ENCODE results near the gene ATP6V1F.

ATP6V1F gene

GRCh38 chr7:128841171-128841690, 21.4 kb upstream of the ATP6V1F start:
- Mint-ChIP-seq H3K27ac (no peak overlapping the region), H3K36me3 (no peaks in the 10 kb centered on the region), H3K4me3 (no peak overlapping the region), H3K4me1 (ENCODE audit: low read depth) (peaks cover 2% of the 10 kb centered on the region), H3K27me3 (no peaks in the 10 kb centered on the region), H3K9me3 (ENCODE audit: low read depth) (no peaks in the 10 kb centered on the region)

DNA sequence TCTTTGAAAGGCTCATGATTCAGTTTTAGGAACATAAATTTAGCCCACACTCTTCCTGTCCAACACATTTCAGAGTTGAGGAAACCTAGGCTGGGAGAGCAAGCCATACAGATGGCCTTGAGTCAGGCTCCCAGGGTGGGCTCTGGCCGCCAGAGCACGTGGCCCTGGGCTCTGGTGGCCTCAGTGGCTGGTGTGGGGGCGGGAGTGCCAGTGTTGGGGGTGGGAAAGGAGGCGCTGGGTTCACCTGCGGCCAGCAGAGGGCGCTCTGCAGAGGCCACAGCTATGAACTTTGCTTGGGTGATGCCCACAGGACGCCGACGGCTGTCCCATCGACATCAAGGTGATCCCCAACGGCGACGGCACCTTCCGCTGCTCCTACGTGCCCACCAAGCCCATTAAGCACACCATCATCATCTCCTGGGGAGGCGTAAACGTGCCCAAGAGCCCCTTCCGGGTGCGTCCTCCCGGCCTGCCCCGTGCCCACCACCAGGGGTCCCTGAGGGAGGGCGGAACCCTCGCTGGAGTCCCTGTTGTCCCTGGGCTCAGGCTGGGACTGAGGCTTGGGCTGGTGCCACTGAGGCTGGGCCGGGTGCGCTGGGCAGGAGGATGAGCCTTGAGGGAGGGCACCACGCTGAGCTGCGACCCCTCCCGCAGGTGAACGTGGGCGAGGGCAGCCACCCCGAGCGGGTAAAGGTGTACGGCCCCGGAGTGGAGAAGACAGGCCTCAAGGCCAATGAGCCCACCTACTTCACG, 20.6 kb upstream of the ATP6V1F start:
- no peak overlapping the region for H3K27ac Mint-ChIP-seq
- no peaks in the 10 kb centered on the region for H3K36me3 Mint-ChIP-seq
- no peaks in the 10 kb centered on the region for H3K9me3 Mint-ChIP-seq (ENCODE audit: low read depth)
- H3K4me1 Mint-ChIP-seq (ENCODE audit: low read depth): peaks cover 2% of the 10 kb centered on the region
- no peak overlapping the region for H3K4me3 Mint-ChIP-seq
- H3K27me3 Mint-ChIP-seq: no peaks in the 10 kb centered on the region

DNA sequence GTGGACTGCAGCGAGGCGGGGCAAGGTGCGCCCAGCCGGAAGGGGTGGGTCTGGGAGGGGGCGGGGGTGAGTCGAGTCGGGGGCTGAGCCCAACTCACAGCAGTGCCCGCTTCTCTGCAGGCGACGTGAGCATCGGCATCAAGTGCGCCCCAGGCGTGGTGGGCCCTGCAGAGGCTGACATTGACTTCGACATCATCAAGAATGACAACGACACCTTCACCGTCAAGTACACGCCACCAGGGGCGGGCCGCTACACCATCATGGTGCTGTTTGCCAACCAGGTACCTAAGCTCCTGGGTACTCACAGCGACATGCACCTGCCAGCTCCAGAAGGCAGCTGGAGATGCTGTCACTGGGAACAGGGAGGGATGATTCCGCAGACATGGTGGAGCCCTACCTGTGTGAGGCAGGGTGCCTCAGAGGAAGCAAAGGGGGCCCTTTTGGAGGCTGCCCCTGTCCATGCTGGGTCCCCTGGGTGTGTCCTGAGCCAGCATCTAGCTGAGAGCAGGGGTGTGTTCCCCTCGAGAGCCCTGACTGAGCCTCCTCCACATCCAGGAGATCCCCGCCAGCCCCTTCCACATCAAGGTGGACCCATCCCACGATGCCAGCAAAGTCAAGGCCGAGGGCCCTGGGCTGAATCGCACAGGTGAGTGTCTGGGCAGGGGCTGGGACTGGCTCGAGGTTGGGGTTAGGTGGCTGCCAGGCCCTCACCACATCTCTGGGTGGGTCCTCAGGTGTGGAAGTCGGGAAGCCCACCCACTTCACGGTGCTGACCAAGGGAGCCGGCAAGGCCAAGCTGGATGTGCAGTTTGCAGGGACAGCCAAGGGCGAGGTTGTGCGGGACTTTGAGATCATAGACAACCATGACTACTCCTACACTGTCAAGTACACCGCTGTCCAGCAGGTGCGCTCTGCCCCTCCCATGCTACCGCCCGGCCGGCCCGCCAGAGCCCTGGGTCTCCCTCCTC, 19.7 kb upstream of the ATP6V1F start:
- no peaks in the 10 kb centered on the region for H3K9me3 Mint-ChIP-seq (ENCODE audit: low read depth)
- no peak overlapping the region for H3K27ac Mint-ChIP-seq
- H3K4me3 Mint-ChIP-seq: no peak overlapping the region
- peaks cover 2% of the 10 kb centered on the region for H3K4me1 Mint-ChIP-seq (ENCODE audit: low read depth)
- H3K36me3 Mint-ChIP-seq: no peaks in the 10 kb centered on the region
- H3K27me3 Mint-ChIP-seq: no peaks in the 10 kb centered on the region

DNA sequence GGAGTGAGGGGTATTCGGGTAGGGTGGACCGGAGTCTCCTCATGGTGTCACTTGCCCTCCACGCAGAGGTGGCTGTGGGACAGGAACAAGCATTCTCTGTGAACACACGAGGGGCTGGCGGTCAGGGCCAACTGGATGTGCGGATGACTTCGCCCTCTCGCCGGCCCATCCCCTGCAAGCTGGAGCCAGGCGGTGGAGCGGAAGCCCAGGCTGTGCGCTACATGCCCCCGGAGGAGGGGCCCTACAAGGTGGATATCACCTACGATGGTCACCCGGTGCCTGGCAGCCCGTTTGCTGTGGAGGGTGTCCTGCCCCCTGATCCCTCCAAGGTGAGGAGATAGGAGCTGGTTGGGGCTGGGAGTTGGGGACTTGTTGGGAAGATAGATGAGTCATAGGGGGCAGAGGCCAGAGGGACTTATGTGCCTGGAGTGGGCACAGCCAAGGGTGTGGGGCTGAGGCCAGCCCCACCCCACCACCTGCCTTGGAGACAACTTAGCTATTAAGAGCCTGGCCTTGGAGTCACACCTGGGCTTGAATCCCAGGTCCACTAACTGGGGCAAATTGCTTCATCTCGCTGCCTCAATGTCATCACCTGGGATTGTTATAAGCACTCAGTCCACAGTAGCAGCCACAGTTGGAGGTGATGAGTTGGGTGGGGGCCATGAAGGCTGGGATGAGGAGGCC, 18.6 kb upstream of the ATP6V1F start:
- H3K36me3 Mint-ChIP-seq: no peaks in the 10 kb centered on the region
- H3K27me3 Mint-ChIP-seq: no peaks in the 10 kb centered on the region
- peaks cover 2% of the 10 kb centered on the region for H3K4me1 Mint-ChIP-seq (ENCODE audit: low read depth)
- H3K27ac Mint-ChIP-seq: no peak overlapping the region
- no peaks in the 10 kb centered on the region for H3K9me3 Mint-ChIP-seq (ENCODE audit: low read depth)
- H3K4me3 Mint-ChIP-seq: no peak overlapping the region

GRCh38 chr7:128844777-128845311, 17.8 kb upstream of the ATP6V1F start:
- Mint-ChIP-seq H3K36me3 (no peaks in the 10 kb centered on the region), H3K27ac (no peak overlapping the region), H3K4me1 (ENCODE audit: low read depth) (peaks cover 2% of the 10 kb centered on the region)

DNA sequence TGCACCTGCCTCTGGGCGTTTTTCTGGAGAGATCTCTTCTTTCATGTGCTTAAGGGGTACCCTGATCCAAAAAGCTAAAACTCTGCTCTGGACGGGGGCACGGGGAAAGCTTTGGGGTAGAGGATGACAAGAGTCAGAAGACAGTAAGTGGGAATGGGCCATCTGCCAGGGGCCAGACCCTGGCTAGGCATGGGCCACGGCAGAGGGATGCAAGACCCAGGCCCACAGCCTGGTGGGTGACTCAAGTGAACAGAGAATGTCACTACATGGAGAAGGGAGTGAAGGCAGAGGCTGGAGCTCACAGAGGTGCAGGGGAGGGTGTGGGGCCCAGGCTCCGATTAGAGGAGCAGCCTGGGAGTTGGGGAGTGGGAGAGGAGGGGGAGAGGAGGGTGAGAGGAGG, 17.2 kb upstream of the ATP6V1F start:
- Mint-ChIP-seq H3K9me3 (ENCODE audit: low read depth) (no peaks in the 10 kb centered on the region), H3K4me3 (no peak overlapping the region), H3K27ac (no peak overlapping the region), H3K4me1 (ENCODE audit: low read depth) (peaks cover 2% of the 10 kb centered on the region), H3K36me3 (no peaks in the 10 kb centered on the region), H3K27me3 (no peaks in the 10 kb centered on the region)

More at GRCh38 chr7:128844777-128845311, 17.8 kb upstream of the ATP6V1F start:
- Mint-ChIP-seq H3K9me3 (ENCODE audit: low read depth) (no peaks in the 10 kb centered on the region), H3K4me3 (no peak overlapping the region), H3K27me3 (no peaks in the 10 kb centered on the region)

- H3K4me1 Mint-ChIP-seq (ENCODE audit: low read depth): peaks cover 2% of the 10 kb centered on the region
- H3K27me3 Mint-ChIP-seq: no peaks in the 10 kb centered on the region
- H3K9me3 Mint-ChIP-seq (ENCODE audit: low read depth): no peaks in the 10 kb centered on the region
- no peak overlapping the region for H3K27ac Mint-ChIP-seq
- H3K36me3 Mint-ChIP-seq: no peaks in the 10 kb centered on the region
- no peak overlapping the region for H3K4me3 Mint-ChIP-seq
Measured at GRCh38 chr7:128845987-128846386, 16.7 kb upstream of the ATP6V1F start.

- H3K36me3 Mint-ChIP-seq: no peaks in the 10 kb centered on the region
- H3K4me3 Mint-ChIP-seq: no peak overlapping the region
- no peaks in the 10 kb centered on the region for H3K4me1 Mint-ChIP-seq (ENCODE audit: low read depth)
- no peaks in the 10 kb centered on the region for H3K9me3 Mint-ChIP-seq (ENCODE audit: low read depth)
- H3K27ac Mint-ChIP-seq: no peak overlapping the region
- no peaks in the 10 kb centered on the region for H3K27me3 Mint-ChIP-seq
Measured at GRCh38 chr7:128846781-128847444, 15.7 kb upstream of the ATP6V1F start.

DNA sequence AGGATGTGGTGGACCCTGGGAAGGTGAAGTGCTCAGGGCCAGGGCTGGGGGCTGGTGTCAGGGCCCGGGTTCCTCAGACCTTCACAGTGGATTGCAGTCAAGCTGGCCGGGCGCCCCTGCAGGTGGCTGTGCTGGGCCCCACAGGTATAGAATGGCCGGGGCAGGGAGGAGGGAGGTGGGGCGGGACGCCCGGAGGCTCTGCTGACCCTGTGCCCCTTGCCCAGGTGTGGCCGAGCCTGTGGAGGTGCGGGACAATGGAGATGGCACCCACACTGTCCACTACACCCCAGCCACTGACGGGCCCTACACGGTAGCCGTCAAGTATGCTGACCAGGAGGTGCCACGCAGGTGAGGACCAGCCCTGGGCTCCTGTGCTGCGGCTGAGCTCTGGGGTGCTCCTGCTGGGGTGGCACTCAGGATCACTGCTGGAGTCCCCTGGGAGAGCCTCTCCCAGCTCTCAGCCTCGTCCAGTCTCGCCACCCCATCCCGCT, 14.9 kb upstream of the ATP6V1F start:
- H3K36me3 Mint-ChIP-seq: no peaks in the 10 kb centered on the region
- no peak overlapping the region for H3K27ac Mint-ChIP-seq
- no peak overlapping the region for H3K4me3 Mint-ChIP-seq
- no peaks in the 10 kb centered on the region for H3K9me3 Mint-ChIP-seq (ENCODE audit: low read depth)
- no peaks in the 10 kb centered on the region for H3K4me1 Mint-ChIP-seq (ENCODE audit: low read depth)
- no peaks in the 10 kb centered on the region for H3K27me3 Mint-ChIP-seq

GRCh38 chr7:128848289-128849155, 14.1 kb upstream of the ATP6V1F start:
- no peaks in the 10 kb centered on the region for H3K27me3 Mint-ChIP-seq
- no peak overlapping the region for H3K27ac Mint-ChIP-seq
- no peak overlapping the region for H3K4me3 Mint-ChIP-seq
- no peaks in the 10 kb centered on the region for H3K9me3 Mint-ChIP-seq (ENCODE audit: low read depth)
- no peaks in the 10 kb centered on the region for H3K36me3 Mint-ChIP-seq
- no peaks in the 10 kb centered on the region for H3K4me1 Mint-ChIP-seq (ENCODE audit: low read depth)

DNA sequence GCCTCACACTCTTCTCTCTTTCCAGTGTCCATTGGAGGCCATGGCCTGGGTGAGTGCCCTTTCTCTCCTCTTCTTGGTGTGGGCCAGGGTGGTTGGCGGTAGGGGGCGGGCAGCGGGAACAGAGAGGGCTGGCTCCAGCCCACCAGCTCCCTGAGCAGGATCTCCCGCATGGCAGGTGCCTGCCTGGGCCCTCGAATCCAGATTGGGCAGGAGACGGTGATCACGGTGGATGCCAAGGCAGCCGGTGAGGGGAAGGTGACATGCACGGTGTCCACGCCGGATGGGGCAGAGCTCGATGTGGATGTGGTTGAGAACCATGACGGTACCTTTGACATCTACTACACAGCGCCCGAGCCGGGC, 13.5 kb upstream of the ATP6V1F start:
- H3K9me3 Mint-ChIP-seq (ENCODE audit: low read depth): no peaks in the 10 kb centered on the region
- H3K27me3 Mint-ChIP-seq: no peaks in the 10 kb centered on the region
- no peak overlapping the region for H3K4me3 Mint-ChIP-seq
- no peaks in the 10 kb centered on the region for H3K4me1 Mint-ChIP-seq (ENCODE audit: low read depth)
- H3K27ac Mint-ChIP-seq: no peak overlapping the region
- H3K36me3 Mint-ChIP-seq: no peaks in the 10 kb centered on the region

DNA sequence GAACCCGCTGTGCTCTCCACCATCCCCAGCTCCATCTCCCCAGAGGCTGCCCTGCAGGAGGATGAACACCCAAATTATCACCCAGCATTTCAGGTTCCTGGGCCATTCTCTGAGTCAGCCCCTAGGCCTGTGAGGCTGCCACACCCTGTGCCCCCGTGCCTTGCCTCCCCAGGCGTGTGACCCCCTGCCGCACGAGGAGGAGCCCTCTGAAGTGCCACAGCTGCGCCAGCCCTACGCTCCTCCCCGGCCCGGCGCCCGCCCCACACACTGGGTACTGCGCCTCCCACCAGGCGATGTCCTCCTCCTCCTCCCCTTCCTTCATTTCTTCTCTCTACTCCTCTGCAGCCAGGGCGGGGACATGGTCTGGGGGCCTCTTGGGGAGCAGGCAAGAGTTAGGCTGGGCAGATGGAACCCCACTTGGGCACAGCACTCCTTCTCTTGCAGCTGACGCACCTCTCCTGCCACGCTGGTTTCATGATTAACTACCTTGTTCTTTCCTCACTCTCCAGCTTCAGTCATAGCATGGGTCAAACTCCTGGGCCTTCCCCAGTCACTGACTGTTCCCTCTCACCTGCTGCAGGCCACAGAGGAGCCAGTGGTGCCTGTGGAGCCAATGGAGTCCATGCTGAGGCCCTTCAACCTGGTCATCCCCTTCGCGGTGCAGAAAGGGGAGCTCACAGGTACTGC, 12.7 kb upstream of the ATP6V1F start:
- Mint-ChIP-seq H3K27me3 (no peaks in the 10 kb centered on the region), H3K27ac (no peak overlapping the region), H3K4me3 (no peak overlapping the region), H3K4me1 (ENCODE audit: low read depth) (no peaks in the 10 kb centered on the region), H3K36me3 (no peaks in the 10 kb centered on the region), H3K9me3 (ENCODE audit: low read depth) (no peaks in the 10 kb centered on the region)

Data from activated naive CD8-positive, alpha-beta T cell (primary cell).